Activated T-helper 1 cell treated with Interleukin-2 at 50 U/mL for 16 hours (primary cell): ENCODE results near the gene PERM1.
"Not testable (repeated sequence)": the region's sequence is repeated elsewhere in the genome, so short reads cannot be mapped to it uniquely, and the experiment has no call there.

Source experiments
- DNase-seq: peaks from one replicate; pipeline ENCODE4 v3.0.0-alpha.2; 2020; ENCODE audit warnings: low read depth

PERM1 gene

DNA sequence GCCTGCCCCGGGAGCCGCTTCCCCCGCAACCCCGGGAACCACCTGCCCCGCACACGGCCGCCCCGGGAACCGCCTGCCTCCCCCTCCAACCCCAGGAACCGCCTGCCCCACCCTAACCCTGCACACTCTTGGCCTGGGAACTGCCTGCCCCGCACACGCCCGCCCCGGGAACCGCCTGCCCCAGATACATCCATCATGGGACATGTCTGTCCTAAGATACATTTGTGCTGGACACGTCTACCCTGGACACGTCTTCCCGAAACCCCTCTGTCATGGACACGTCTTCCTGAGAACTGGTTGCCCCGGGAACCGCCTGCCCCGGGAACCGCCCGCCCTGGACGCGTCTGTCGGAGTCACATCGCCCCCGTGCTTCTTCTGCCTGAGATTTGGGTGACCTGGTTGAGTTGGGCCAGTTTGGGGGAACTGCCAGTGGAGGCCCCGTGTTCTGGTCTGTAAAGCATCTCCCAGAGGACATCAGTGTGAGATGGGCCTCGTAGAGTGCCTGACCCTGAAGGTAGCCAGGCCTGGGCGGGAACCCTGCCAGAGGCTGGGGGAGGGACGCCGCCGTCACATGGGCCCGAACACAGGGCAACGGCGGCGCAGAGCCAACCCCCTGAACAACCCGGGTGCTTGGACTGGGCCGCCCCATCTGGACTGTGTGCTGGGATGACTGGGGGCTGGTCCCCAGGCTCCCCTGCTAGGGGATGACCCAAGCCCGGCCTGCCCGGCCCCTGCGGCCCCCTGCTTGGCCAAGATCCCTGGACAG, 3.6 kb downstream of the PERM1 start:
- DNase-seq = no peak

DNA sequence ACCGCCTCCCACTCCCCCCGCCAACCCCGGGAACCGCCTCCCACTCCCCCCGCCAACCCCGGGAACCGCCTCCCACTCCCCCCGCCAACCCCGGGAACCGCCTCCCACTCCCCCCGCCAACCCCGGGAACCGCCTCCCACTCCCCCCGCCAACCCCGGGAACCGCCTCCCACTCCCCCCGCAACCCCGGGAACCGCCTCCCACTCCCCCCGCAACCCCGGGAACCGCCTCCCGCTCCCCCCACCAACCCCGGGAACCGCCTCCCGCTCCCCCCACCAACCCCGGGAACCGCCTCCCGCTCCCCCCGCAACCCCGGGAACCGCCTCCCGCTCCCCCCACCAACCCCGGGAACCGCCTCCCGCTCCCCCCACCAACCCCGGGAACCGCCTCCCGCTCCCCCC, 5.1 kb downstream of the PERM1 start:
- not testable (repeated sequence) for DNase-seq

GRCh38 chr1:975896-976683, 5.8 kb downstream of the PERM1 start:
- DNase-seq = peak; percentile 51

DNA sequence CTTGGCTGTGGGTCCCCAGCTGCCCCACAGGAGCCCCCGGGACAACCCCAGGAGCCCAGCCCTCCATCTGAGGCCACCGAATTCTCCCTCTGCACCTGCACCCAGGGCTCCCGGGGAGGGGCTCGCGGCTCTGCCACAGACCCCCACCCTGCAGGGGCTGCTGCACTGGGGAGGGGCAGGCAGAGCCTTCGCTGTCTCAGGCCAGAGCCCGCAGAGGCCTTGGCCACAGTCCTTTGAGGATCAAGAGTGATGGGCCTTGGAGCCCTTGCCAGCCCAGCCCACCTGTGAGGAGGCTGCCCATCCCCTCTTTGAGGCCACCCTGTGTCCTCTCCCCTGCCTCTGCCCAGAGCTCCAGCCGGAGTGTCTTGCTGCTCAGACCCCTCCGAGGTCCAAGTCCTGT, 6.5 kb downstream of the PERM1 start:
- DNase-seq = no peak

DNA sequence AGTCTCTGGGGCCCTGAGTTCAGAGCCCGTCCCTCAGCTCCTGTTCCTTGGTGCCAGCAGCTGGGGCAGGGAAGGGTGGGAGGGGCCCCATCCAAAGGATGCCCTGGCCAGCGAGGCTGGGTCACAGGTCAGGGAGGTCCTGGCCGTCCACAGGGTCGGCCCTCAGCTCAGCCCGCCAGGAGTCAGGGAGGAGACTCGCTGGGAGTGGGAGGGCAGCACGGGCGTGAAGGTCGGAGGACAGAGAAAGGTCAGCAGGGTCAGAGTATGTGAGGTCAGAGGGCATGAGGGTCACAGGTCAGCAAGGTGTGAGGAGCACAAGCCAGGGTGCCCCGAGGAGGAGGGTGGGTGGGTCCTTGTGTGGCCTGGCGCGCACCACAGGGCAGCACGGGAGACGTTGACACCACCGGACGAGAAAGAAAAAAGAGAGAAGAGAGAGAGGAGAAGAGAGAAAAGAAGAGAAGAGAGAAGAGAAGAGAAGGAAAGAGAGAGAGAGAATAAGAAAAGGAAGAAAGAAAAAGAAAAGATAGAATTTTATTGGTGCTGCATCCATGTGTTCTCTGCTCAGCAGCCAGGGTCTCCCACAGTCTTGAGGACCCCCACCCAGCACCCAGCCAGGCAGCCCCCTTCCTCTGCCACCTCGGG, 7.1 kb downstream of the PERM1 start:
- DNase-seq = no peak

GRCh38 chr1:974293-974640, 7.6 kb downstream of the PERM1 start:
- no peak for DNase-seq

- no peak for DNase-seq
Observed at GRCh38 chr1:973459-974292, 8.2 kb downstream of the PERM1 start.

DNA sequence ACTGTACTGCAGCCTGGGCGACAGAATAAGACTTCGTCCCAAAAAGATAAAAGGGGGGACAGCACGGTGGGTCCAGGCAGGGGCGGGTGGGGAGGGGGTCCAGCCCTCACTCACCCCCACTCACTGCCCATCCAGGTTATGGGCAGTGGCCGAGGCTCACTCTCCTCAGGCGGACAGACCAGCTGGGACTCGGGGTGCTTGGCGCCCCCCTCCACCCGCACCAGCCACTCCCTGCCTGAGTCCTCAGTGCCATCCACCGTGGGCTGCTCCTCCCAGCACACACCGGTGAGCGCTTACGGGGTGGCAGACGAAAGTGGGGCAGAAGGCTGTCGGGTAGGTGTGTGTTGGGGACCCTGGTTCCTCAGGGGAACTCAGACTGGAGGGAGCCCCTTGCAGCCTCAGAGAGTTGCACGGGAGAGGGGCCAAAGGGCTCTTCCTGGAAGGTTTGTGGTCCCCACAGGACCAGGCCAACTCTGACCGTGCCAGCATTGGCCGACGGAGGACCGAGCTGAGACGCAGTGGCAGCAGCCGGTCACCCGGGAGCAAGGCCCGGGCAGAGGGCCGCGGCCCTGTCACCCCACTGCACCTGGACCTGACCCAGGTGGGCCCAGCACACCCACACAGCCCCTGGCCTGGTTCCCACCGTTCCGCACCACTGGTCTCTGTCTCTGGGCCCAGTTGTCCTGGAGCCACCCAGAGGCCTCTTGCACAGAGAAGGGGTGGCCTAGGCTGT, 9.0 kb downstream of the PERM1 start:
- DNase-seq = no peak

- DNase-seq = no peak
Observed at GRCh38 chr1:971751-972506, 10.0 kb downstream of the PERM1 start.

DNA sequence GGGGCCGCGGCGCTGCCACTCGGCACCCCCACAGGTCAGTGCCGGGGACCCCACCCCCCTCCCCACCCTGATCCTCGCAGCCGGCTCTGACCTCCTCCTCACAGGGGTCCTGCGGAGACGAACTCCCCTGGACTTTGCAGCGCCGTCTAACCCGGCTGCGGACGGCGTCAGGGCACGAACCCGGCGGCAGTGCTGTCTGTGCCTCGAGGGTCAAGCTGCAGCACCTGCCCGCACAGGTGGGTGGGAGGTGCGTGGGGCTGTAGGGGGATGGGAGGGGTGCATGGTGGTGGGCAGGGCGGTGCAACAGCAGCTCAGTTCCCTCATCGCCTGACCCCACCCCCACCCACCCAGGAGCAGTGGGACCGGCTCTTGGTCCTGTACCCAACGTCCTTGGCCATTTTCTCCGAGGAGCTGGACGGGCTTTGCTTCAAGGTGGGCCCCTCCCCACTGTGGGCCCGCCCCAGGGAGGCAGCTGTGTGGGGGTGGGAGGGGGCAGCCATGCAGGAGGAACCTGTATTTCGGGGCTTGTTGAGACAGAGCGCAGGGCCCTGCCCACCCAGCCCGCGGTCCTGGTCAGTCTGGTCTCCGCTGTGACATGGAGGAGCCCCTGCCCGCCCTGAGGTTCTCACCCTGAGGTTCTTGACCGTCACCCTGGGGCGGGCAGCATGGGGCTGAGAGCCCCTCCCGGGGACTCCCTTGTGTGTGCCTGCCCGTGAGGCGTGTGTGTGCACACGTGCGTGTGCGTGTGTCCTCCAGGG, 10.7 kb downstream of the PERM1 start:
- DNase-seq = no peak

GRCh38 chr1:970242-970972, 11.5 kb downstream of the PERM1 start:
- DNase-seq = no peak

DNA sequence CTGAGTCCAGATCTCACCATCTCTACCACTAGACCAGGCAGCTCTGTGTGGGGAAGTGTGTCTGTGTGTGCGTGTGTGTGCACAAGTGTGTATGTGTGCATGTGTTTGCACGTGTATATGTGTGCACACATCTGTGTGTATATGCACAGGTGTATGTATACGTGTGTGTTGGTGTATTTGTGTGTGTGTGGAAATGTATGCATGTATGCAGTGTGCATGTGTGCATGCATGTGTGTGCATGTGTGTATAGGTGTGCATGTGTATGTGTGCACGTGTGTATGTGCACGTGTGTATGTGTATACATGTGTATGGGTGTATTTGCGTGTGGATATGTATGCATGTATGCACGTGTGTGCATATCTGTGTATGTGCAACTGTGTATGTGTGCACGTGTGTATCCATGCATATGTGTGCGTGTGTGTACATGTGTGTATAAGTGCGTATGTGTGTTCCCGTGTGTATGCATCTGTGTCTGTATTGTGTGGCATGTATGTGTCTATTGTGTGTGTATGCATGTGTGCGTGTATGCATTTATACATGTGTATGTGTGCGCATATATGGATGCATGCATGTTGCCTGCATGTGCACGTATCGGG, 12.5 kb downstream of the PERM1 start:
- DNase-seq = no peak

- no peak for DNase-seq
Observed at GRCh38 chr1:967466-968343, 14.2 kb downstream of the PERM1 start.

- peak; percentile 72 for DNase-seq
Observed at GRCh38 chr1:966704-967300, 15.1 kb downstream of the PERM1 start.

DNA sequence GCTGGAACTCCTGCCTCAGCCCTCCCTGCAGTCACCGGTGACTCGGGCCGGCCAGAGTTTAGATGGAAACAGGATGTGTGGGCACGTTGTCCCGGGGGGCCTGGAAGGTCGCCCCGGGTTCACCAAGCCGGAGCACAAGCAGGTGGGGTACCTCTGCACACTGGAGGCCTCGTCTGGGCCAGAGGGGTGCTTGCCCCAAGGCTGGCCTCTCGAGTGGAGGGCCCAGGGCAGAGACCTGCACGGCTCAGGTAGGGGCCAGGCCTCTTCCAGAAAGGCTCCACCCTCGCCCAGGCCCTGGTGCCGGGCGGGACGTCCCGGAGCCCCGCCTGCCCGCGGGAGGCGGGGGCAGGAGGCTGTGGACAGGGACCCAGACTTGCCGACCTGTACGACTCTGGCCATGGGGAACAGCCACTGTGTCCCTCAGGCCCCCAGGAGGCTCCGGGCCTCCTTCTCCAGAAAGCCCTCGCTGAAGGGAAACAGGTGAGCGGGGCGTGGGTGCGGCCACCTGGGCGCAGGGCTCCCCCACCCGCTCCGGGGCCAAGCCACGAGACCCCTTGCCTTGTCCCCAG, 15.7 kb downstream of the PERM1 start, which contains the start of gene PLEKHN1:
PLEKHN1 (plus strand) TSS at position 348 of the 569 bp plus-strand sequence; CDS start at position 398, 50 bp downstream.
- no peak for DNase-seq

GRCh38 chr1:965526-966134, 16.3 kb downstream of the PERM1 start:
- DNase-seq = no peak
